Vagina (tissue), 2 donors: ENCODE measurements around the gene KRT9.

Experiments used
- CTCF ChIP-seq, 3 experiments: fragments of 450-650 bp in 2 of 3; fragments of 200-600 bp in 1 of 3; sonication (generic) in 1 of 3; IDR thresholded peaks; one replicate each; pipeline ENCODE4 v1.5.1; 2017 to 2019; ENCODE audit warnings: antibody characterized with exemption in 3 of 3, mild to moderate bottlenecking in 2 of 3, moderate library complexity in 2 of 3
- POLR2A ChIP-seq, 2 donors: fragments of 450-650 bp; IDR thresholded peaks; one replicate each; pipeline ENCODE4 v1.6.1; 2017; ENCODE audit warnings: antibody characterized with exemption in 2 of 2, mild to moderate bottlenecking in 2 of 2, moderate library complexity in 2 of 2

GRCh38 chr17:41594363-41594915 is 22.6 kb upstream of the KRT9 start:
- TF ChIP-seq POLR2A (IDR thresholded peaks at IDR 0.05) (no peak), CTCF (IDR thresholded peaks at IDR 0.05) (no peak)
